ENCODE results near the gene TMX1.
"Not testable (repeated sequence)": the region's sequence is repeated elsewhere in the genome, so short reads cannot be mapped to it uniquely, and the experiment has no call there.

Gene TMX1

GRCh38 chr14:51239813-51240803 lies at the start of gene TMX1:
Gene TMX1 (plus strand): TSS chr14:51240247. CDS start chr14:51240293, 46 bp downstream.
- ATAC-seq: peak; percentile 89 to 91

GRCh38 chr14:51201890-51202289 lies 38.2 kb upstream of the TMX1 start:
- ATAC-seq: no peak

- ATAC-seq: peak; percentile 53 to 57
These were observed 37.0 kb upstream of the TMX1 start for GRCh38 chr14:51202914-51203665.

- no peak for ATAC-seq
These were observed 36.2 kb upstream of the TMX1 start for GRCh38 chr14:51203881-51204280.

- ATAC-seq: no peak
These were observed 34.6 kb upstream of the TMX1 start for GRCh38 chr14:51205486-51205885.

GRCh38 chr14:51206462-51206861 lies 33.6 kb upstream of the TMX1 start:
- no peak for ATAC-seq

GRCh38 chr14:51207621-51208020 lies 32.4 kb upstream of the TMX1 start:
- ATAC-seq: no peak

GRCh38 chr14:51208982-51209381 lies 31.1 kb upstream of the TMX1 start:
- ATAC-seq: no peak

GRCh38 chr14:51209457-51209856 lies 30.6 kb upstream of the TMX1 start:
- ATAC-seq: no peak

GRCh38 chr14:51210594-51210993 lies 29.5 kb upstream of the TMX1 start:
- no peak for ATAC-seq

- ATAC-seq: no peak
These were observed 28.9 kb upstream of the TMX1 start for GRCh38 chr14:51211149-51211548.

- ATAC-seq: no peak
These were observed 23.4 kb upstream of the TMX1 start for GRCh38 chr14:51216602-51217001.

GRCh38 chr14:51219473-51220448 lies 20.3 kb upstream of the TMX1 start:
- ATAC-seq: no peak

GRCh38 chr14:51223463-51223862 lies 16.6 kb upstream of the TMX1 start:
- not testable (repeated sequence) for ATAC-seq

- no peak for ATAC-seq
These were observed 15.5 kb upstream of the TMX1 start for GRCh38 chr14:51224551-51224950.

GRCh38 chr14:51225751-51226150 lies 14.3 kb upstream of the TMX1 start:
- ATAC-seq: no peak

- no peak for ATAC-seq
These were observed 11.7 kb upstream of the TMX1 start for GRCh38 chr14:51228391-51228790.

GRCh38 chr14:51228890-51229289 lies 11.2 kb upstream of the TMX1 start:
- ATAC-seq: no peak

GRCh38 chr14:51236314-51236713 lies 3.7 kb upstream of the TMX1 start:
- no peak for ATAC-seq

GRCh38 chr14:51240804-51241380 lies 845 bp downstream of the TMX1 start:
- no peak for ATAC-seq

GRCh38 chr14:51242545-51243490 lies 2.8 kb downstream of the TMX1 start:
- no peak for ATAC-seq

All from activated CD4-positive, CD25-positive, alpha-beta regulatory T cell treated with anti-CD3 and anti-CD28 coated beads, Interleukin-2, amount 50 U/mL, for 24 hours (primary cell).